HuH-7 (cell line): ENCODE data around the gene IL18R1.

Source experiments
- DNase-seq: peaks from one replicate; pipeline ENCODE4 v3.0.0; 2011; ENCODE audit warnings: low spot score

IL18R1 gene

DNA sequence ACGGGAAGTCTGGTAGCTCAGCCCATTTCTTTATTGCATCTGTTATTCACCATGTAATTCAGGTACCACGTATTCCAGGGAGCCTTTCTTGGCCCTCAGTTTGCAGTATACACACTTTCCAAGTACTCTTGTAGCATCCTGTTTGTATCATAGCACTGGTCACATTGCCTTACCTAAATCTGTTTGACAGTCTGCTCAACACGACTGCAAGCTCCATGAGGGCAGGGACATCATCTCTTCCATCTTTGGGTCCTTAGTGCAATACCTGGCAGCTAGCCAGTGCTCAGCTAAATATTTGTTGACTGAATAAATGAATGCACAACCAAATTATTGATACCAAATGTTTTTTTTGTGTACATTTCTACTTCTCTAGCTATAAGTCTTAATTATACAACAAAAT, 11.2 kb upstream of the IL18R1 start:
- DNase-seq = no peak

DNA sequence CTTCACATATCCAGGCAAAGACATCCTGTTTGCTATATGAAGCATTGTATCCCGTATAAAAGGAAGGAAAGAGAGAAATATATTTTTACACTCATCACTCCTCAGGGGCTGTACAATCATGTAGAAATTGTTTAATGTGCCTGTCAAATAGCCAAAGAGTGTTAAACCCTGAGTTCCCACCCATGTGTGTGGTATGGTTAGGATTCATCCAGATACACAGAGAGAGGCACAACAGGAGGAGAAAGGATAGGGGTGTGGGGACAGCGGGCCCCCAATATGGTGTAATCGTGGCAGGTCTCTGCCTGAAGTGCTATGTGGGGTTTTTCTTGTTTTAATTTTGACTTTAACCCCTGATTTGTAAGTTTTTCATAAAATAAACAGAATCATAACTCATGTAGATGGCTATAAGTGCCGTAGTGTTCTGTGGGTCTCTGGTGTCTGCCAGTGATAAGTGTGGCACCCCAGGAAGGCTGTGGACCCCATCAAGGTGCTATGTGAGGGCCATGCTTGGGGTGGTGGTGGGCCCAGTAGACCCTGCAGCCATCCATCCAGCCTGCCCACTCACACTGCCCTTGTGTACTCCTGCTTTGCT, 10.2 kb upstream of the IL18R1 start:
- DNase-seq = no peak

DNA sequence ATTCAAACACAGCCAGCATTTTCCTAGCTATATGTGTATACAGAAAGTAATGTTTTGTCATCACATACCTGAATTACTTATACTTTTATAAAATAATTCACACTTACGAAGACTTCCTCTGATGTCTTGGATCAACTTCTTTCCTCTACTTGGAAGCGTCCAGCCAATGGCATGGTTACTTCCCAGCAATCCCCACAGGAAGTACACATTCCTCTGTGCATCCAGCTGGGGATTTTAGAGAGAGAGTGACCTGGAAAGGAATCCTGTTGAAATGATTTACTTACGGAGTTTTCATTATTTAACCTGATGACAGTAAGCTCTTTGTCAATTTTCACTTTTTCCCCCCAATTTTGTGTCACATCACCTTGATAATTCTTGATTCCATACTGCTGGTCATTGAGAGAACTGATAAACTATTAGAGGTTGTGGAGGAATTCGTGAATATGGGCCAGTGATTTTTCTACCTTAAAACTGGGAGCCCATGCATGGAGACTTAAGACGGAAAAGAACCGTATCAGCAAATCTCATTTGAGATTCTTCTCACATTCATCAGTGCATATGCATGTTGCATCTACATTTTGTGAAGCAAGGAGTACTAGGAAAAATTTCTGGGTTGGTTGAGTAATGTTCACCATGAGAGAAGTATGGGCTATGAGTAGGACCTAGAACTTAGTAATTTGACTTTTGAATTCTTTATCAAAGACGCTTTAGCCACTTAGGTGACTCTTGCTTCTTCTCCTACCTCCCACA, 9.0 kb upstream of the IL18R1 start:
- DNase-seq = no peak

DNA sequence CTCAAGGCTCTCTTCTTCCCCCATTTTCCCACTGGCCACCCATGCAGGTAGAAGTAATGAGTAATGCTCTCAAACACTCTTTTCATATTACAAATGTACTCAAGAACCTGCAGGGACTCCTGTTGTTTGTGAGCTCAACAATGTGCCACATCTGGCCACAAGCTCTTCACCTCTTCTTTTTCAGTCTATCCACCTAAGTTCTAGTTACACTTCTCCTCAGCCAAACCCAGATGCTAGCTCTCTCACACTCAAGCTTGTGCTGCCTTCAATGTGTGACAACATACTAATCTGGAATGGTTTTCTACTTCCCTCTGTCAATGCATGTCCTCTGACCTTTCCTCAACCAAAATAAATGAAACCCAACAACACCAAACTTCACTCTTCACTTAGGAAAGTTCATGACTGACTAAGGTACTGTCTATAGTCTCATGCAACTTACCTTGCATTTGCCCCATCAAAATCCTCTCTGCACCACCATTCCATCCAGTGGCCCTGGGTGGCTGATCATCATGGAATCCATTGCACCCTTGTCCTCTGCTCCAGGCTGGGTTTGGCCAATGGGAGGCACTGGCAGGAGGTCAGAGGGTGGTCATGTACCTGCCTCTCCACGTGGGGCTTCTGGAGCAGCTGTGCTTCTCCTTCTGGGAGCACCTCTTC, 5.3 kb upstream of the IL18R1 start:
- DNase-seq = no peak

DNA sequence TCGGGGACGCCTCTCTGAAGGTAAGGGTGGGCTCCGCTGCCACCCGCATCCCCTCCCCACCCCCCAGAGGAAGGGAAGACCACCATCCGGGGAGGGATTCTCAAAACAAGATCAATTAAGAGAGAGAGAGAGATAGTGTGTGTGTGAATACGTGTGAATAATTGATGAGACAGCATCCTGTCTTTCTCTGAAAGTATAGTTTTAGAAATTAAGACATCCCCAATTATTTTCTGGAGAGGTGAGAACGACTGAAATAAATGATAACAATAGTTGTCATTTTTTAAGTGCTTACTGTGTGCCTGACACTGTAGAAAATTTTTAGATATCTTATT, 751 bp downstream of the IL18R1 start:
- no peak for DNase-seq

DNA sequence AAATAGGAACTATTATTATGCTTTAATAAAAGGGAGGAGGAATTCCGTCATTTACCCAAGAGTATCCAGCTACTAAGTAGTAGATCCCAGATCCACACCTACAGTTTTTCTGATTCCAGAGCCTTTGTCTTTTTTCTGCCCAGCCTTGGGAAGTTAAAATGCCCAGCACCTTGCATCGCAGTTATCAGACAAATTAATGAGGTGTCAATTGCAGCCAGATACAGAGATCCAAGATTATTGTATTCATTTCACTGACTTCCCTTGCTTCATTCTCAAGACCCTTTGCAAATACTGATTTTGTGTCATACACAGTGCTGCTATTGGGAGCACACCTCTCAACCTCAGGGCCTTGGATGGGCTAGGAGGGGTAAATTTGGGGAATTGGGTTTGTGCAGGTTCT, 1.1 kb downstream of the IL18R1 start:
- DNase-seq = no peak

DNA sequence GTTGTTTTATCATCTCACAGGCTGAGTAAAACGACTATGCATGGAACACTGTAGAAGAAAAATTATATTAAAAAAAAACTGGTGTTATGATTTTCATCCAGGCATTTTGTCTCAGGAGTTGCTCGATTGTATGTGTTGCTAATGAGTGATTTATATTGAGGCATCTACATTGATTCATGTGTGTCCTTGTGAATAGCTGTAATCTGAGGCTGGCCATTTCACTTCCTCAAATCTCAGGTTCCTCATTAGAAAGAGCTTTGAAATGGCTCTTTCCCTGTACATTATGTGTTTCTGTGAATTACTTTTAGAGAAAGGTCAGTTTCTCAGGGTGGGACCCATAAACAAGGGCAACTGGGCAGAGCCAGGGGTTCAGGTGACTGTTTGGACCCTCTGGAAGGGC, 2.3 kb downstream of the IL18R1 start:
- DNase-seq = no peak

DNA sequence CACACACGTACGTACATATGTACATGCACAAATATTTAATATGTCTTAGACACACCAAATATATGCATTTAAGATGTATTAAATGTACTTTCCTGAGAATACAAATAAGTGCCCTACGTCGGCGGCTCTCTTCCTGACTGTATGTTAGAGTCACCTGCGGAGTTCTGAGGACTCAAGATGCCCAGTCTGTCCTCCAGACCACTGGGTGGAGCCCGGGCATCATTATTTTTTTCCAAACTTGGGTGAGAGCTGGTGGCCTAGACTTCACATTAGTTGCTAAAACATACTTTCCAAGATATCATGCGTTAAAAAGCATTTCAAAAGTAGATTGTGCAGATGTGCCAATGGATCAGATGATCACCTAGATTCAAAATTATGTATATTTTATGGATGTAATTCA, 2.9 kb downstream of the IL18R1 start:
- no peak for DNase-seq

DNA sequence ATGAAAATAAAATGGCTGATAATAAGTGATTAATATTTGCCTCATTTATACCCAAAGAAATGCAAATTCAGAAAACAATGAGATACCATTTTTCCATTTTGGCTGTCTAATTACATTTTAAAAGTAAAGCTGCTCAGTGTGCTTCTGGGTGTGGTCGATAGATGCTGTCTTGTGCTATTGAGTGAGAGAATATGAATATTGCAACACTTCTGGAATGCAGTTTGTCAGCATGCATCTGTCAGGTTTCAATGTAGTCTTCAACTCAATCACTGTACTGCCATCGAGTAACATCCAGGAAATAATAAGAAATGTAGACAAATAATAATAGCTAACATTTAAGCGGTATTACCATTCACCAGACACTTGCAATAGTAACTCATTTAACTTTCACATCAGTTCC, 3.9 kb downstream of the IL18R1 start:
- DNase-seq = no peak

DNA sequence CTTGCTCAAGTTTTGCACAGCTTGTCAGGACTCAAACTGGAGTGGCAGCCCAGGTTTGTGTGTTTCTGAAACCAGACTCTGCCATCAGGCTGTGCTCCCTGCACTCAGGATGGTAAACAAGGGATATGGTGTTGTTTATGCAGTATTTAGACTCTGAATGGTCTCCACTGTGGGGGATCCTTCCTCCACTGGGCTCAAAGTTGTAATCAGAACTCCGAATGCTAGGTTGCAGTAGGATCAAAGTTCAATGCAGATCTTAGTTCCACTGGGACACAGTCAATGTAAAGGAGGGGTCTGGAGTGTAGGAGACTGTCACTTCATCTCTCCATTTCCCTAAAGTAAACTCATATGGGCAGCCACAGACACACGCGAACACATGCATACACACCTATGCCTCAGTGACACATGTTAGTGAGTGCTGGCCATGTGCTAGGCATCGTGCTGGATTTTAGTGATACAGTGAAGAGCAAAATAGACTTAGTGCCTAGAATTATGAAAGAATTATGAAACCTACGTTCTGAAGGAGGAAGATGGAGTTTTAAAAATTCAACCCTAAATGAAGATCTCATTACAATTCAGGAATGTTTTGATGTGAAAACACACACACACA, 6.1 kb downstream of the IL18R1 start:
- no peak for DNase-seq

DNA sequence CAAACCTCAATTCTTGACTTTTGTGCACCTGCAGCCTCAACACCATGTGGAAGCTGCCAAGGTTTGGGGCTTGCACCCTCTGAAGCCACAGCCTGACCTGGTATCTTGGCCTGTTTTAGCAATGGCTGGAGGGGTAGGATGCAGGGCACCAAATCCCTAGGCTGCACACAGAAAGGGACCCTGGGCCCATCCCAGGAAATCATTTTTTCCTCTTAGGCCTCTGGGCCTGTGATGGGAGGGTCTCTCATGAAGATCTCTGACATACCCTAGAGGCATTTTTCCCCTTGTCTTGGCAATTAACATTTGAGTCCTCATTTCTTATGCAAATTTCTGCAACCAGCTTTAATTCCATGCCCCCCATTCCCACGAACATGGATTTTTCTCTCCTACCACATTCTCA, 10.2 kb downstream of the IL18R1 start:
- no peak for DNase-seq

DNA sequence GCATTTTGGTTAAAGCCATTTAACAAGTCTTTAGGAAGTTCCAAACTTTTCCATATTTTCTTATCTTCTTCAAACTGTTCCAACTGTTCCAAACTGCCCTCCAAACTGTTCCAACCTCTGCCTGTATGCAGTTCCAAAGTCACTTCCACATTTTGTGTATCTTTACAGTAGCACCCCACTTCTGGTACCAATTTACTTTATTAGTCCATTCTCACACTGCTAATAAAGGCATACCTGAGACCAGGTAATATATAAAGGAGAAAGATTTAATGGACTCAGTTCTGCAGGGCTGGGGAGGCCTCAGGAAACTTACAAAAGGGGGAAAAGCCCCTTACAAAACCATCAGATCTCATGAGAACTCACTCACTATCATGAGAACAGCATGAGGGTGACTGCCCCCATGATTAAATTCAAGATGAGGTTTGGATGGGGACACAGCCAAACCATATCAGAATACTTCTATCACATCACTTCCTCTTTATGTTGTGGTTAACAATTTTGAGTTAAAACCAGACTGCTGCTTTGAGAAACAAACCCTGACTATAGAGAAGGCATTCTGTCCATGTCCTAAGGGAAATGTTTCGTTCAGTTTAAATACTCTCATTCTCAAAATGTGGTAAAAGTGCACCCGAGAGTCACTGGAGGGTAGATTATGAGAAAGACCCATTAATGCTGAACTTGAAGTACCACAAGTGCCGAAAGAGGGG, 11.0 kb downstream of the IL18R1 start:
- DNase-seq = no peak

DNA sequence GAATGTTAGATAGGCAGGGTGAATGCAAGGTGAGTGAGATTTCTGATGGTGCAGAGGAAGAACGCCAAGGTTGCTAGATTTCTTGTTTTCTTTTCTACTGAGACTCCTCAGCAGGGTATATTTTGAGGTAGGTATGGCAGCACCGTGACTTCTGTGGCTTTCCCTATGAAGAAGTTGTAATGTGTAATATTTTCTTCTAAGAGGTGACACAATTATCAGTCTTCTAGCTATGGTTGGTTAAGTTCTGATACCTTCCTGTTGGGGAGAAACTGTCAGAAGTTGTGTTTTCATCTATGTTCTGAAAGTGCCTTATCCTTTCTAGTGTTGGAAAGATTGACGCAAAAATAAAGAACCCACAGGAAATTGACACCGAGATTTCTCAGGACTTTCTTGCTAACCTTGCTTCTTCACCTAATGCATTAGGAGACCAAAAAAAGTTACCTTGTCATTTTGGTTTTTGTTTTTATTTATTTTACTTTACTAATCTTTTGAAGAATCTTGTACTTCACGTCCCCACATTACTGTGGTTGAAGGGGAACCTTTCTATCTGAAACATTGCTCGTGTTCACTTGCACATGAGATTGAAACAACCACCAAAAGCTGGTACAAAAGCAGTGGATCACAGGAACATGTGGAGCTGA, 11.9 kb downstream of the IL18R1 start:
- DNase-seq = no peak

DNA sequence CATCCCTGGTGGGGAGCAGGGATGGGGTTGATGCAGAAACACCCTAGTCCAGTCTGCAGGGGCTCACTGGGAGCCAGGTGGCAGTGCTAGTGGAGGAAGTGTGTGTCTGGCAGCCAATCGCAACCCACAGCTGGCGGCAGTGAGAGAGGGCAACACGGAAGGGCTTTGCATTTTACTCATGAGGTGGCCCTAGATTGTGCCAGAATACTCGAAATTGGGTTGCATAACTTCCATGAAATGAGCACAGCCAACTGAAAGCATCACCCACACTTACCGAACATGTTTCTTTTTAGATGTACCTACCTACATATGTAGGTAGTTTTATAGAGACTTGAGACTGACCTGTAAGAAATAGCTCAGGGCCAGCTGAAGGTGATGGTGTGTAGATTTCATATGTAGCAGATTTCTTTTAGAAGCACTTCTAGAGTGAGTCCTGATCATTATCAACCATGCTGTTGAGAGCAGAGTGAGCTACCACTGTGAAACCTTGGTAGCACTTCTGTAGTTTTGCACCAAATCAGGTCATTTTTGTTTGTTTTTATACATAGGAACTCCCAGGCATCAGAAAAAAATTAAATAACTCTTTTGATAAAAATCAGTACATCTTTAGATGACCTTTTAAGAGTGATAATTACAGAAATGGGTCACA, 13.0 kb downstream of the IL18R1 start:
- DNase-seq = no peak

DNA sequence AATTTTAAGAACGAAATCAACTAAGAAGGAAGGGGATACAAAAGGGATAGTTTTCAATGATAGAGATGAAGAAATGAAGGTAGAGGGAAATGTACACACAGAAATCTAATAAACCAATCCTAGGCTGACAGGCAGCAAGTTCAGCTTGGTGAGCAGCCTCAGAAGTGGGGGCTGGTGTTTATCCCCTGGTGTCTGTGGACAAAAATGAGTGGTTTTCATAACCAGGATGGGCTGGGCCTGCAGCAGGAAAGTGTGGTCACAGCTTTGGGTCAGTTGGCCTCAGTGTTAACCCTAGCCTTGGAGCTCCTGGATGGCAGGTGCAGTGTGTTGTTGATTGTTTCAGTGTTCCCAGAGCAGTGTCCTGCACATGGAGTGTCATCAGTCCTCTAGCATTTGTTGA, 14.3 kb downstream of the IL18R1 start:
- DNase-seq = no peak

DNA sequence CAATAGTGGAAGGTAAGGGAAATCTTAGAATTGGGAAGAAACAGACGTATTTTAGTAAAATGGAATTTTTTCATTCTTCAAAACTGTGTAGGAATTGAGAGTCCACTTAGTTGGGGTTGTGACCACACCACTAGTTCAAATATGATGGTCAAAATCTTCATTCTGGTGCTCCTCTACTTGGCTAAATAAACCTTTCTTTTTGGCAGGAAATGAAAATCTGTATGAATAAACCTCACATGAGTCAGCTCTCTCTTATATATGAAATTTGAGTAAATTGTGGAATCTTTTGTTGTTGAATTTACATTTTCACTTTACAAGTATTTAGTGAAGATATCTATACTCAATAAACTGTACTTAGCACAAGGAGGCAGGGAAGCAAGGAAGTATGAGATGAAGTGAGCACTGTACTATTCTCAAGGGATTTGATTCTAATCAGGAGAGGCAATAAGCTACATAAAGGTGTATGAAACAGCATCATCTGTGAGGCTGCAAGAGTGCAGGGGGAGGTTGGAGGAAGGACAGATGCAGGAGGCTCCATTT, 20.5 kb downstream of the IL18R1 start:
- DNase-seq = no peak

DNA sequence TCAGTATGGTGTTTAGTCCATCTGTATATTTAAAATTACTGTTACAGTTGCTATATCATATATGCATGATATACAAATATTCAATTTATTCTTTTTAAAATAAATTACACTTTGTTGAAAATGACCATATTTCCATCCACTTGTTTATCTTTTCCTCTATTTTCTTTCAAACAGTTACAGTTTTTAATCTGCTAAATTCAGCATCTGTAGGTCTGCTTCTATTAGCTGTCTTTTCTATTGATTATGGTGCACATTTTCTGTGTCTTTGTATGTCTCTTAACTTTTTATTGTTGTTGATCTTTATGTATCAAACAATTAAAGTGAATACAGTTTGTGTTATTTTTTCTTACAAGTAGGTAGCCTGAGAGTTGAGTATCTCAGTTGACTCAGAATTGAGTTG, 28.1 kb downstream of the IL18R1 start:
- no peak for DNase-seq

DNA sequence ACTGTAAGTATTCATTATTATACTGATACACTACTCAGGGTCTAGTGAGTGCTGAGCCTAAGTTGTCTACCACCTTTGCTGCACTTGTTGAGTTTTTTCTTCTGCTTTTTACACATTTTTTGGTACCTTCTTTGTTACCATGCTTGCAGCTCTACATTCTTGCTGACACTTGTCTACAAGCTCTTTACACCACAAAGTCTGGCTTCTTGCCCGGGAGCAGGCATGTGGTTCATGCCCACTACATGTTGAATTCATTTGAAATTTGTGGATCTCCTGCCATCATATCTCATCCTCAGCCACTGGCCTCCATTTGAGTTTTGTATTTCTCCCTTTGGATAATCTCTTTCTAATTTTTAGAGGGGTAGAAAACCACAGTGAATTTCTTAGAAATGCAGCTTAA, 29.9 kb downstream of the IL18R1 start:
- no peak for DNase-seq

DNA sequence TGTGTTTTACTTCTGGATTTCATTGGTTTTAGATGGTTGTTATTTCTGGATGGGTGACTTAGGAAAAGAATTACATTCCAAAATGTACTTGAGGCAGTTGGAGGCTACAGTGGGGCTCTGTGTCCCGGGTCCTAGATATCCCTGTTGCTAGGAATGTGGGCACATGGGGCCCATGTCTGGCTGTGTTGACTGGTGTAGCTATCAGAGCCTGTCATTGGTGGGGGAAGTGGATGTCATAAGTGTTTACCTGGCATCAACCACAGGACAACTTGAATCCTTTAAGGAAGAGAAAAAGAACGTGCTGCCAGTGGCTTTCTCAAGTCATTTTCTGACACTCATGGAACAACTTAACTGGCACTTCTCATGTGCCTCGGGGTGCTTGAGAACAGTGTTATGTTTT, 30.4 kb downstream of the IL18R1 start:
- no peak for DNase-seq

DNA sequence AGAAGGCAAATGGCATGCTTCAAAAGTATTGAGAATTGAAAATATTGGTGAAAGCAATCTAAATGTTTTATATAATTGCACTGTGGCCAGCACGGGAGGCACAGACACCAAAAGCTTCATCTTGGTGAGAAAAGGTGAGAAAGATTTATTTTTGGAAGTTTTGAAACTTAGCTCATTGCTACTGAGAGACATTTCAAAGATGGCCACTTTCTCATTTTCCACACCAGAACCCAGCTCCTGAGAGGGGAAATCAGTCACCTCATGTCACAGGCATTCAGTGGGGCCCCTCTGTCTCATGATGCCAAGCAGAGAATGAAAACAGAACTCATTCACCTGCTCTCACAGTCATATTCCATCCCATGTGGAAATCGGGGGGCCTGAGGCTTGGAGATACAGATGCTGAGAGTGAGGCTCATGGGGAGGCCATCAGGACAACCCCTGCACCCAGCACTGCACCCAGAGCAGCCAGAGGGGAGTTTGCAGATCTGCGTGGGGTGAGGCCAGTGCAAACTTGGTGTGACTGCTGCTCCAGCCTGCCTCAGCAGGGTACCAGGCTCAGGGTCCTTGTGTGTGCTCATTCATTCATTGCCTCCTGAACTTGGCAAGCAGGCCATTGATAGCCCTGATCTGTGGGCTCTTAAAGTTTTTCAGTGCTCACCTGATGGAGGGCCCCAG, 31.4 kb downstream of the IL18R1 start:
- no peak for DNase-seq
